ENCODE measurements around the gene NLGN3.

GRCh38 chrX:71212536-71212935 lies 67.9 kb downstream of the NLGN3 start:
- TF ChIP-seq, protein P1, sequence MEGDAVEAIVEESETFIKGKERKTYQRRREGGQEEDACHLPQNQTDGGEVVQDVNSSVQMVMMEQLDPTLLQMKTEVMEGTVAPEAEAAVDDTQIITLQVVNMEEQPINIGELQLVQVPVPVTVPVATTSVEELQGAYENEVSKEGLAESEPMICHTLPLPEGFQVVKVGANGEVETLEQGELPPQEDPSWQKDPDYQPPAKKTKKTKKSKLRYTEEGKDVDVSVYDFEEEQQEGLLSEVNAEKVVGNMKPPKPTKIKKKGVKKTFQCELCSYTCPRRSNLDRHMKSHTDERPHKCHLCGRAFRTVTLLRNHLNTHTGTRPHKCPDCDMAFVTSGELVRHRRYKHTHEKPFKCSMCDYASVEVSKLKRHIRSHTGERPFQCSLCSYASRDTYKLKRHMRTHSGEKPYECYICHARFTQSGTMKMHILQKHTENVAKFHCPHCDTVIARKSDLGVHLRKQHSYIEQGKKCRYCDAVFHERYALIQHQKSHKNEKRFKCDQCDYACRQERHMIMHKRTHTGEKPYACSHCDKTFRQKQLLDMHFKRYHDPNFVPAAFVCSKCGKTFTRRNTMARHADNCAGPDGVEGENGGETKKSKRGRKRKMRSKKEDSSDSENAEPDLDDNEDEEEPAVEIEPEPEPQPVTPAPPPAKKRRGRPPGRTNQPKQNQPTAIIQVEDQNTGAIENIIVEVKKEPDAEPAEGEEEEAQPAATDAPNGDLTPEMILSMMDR (IDR thresholded peaks at IDR 0.05): no peak
- no peak for TF ChIP-seq EZH2 (IDR thresholded peaks at IDR 0.05; ENCODE audit: borderline replicate concordance, insufficient read depth, low read depth, low read length, poor library complexity, severe bottlenecking)
